IMR-90 (cell line): ENCODE results near the gene SLC25A11. TPM values are rescaled to one million over a fixed set of nuclear protein-coding genes. Genes with fewer than 3 reads are reported as not detected.

Experiments used
- ATAC-seq: fragments of 200-7000 bp; cut with Tn5 transposase; 2 replicates; pipeline ENCODE4 v1.9.1; 2020; ENCODE audit warnings: low read depth, mild to moderate bottlenecking, moderate library complexity
- BruUV-seq: library from RNA; stranded (reverse); fragments of 400-500 nt; replicated peaks from 2 replicates; lab custom pipeline; 2021; lab: Mats Ljungman, UMichigan
- CTCF ChIA-PET: fragments of 300-600 bp; formaldehyde crosslinking; extraction: SDS; loops from one replicate; lab custom pipeline; 2021; ENCODE audit warnings: antibody characterized with exemption; lab: Yijun Ruan, JAX
- POLR2A ChIA-PET: fragments of 300-600 bp; sonication (Branson Sonifier 250); formaldehyde crosslinking; loops from one replicate; lab custom pipeline; 2022; ENCODE audit warnings: antibody characterized with exemption; ENCODE audit not compliant: unreplicated experiment; lab: Charles Lee
- DNase-seq: peaks from one replicate; pipeline ENCODE4 v3.0.0; 2013
- H2AFZ ChIP-seq: replicated peaks from 2 replicates; pipeline ENCODE3; 2013; ENCODE audit warnings: low read length, mild to moderate bottlenecking; ENCODE audit not compliant: poor library complexity
- H2AK5ac ChIP-seq: 2 replicates; pipeline ENCODE4 v1.6.1; 2013; ENCODE audit warnings: low read depth, low read length, inconsistent platforms
- H2AK9ac ChIP-seq: replicated peaks from 2 replicates; pipeline ENCODE3; 2013; ENCODE audit warnings: mild to moderate bottlenecking, low read depth, low read length, moderate library complexity; ENCODE audit not compliant: poor library complexity
- H2BK120ac ChIP-seq: 2 replicates; pipeline ENCODE4 v1.6.1; 2013; ENCODE audit warnings: low read depth, low read length, inconsistent platforms
- H2BK15ac ChIP-seq: 3 replicates; pipeline ENCODE4 v1.6.1; 2013; ENCODE audit warnings: low read depth, low read length, inconsistent platforms
- H2BK20ac ChIP-seq: 2 replicates; pipeline ENCODE4 v1.6.1; 2013; ENCODE audit warnings: low read depth, mild to moderate bottlenecking, inconsistent platforms, low read length, moderate library complexity
- H2BK5ac ChIP-seq: 2 replicates; pipeline ENCODE4 v1.6.1; 2013; ENCODE audit warnings: mild to moderate bottlenecking, low read depth, low read length, inconsistent platforms; ENCODE audit not compliant: poor library complexity, severe bottlenecking
- H3K14ac ChIP-seq: replicated peaks from 2 replicates; pipeline ENCODE4 v1.6.1; 2013; ENCODE audit warnings: low read depth, low read length, inconsistent platforms
- H3K18ac ChIP-seq: 2 replicates; pipeline ENCODE4 v1.6.1; 2013; ENCODE audit warnings: low read depth, low read length, control low read depth
- H3K23ac ChIP-seq: 2 replicates; pipeline ENCODE4 v1.6.1; 2013; ENCODE audit warnings: low read depth, low read length, inconsistent platforms
- H3K27ac ChIP-seq: 2 replicates; pipeline ENCODE4 v1.5.1; 2013; ENCODE audit warnings: mild to moderate bottlenecking, control low read depth, low read length; ENCODE audit not compliant: insufficient read depth
- H3K27me3 ChIP-seq: 2 replicates; pipeline ENCODE4 v1.6.1; 2013; ENCODE audit warnings: low read length; ENCODE audit not compliant: control insufficient read depth, insufficient read depth
- H3K36me3 ChIP-seq: 2 replicates; pipeline ENCODE4 v1.6.1; 2013; ENCODE audit warnings: low read length, mixed read lengths; ENCODE audit not compliant: control insufficient read depth, insufficient read depth
- H3K4ac ChIP-seq: 2 replicates; pipeline ENCODE4 v1.6.1; 2013; ENCODE audit warnings: low read depth, low read length, inconsistent platforms
- H3K4me1 ChIP-seq: 2 replicates; pipeline ENCODE4 v1.6.1; 2013; ENCODE audit warnings: low read length, mixed read lengths; ENCODE audit not compliant: control insufficient read depth, insufficient read depth
- H3K4me2 ChIP-seq: 2 replicates; pipeline ENCODE4 v1.6.1; 2013; ENCODE audit warnings: low read depth, mild to moderate bottlenecking, control low read depth, low read length, moderate library complexity
- H3K4me3 ChIP-seq: 2 replicates; pipeline ENCODE4 v1.5.1; 2013; ENCODE audit warnings: low read depth, mild to moderate bottlenecking, control low read depth, low read length, moderate library complexity; ENCODE audit not compliant: insufficient read depth
- H3K56ac ChIP-seq: 2 replicates; pipeline ENCODE4 v1.6.1; 2013; ENCODE audit warnings: low read length, inconsistent platforms; ENCODE audit not compliant: insufficient read depth; ENCODE audit errors: extremely low read depth
- H3K79me1 ChIP-seq, 2 experiments: 2 replicates each; pipeline ENCODE4 v1.6.1; 2013; ENCODE audit warnings: low read length in 2 of 2, inconsistent platforms in 1 of 2, low read depth in 1 of 2
- H3K9ac ChIP-seq: 2 replicates; pipeline ENCODE4 v1.6.1; 2013; ENCODE audit warnings: low read depth, low read length, control low read depth
- H3K9me1 ChIP-seq: 2 replicates; pipeline ENCODE4 v1.6.1; 2013; ENCODE audit warnings: low read length, inconsistent platforms; ENCODE audit not compliant: insufficient read depth
- H3K9me3 ChIP-seq: 2 replicates; pipeline ENCODE4 v1.6.1; 2013; ENCODE audit warnings: low read length; ENCODE audit not compliant: control insufficient read depth, insufficient read depth
- H4K20me1 ChIP-seq: 2 replicates; pipeline ENCODE4 v1.6.1; 2013; ENCODE audit warnings: low read length, inconsistent platforms; ENCODE audit not compliant: insufficient read depth
- H4K5ac ChIP-seq: 2 replicates; pipeline ENCODE4 v1.6.1; 2013; ENCODE audit warnings: mild to moderate bottlenecking, low read depth, low read length, control low read depth
- H4K8ac ChIP-seq, 2 experiments: 2 replicates each; pipeline ENCODE4 v1.6.1; 2013; ENCODE audit warnings: low read depth in 2 of 2, low read length in 2 of 2, control low read depth in 1 of 2, inconsistent platforms in 1 of 2
- H4K91ac ChIP-seq: 2 replicates; pipeline ENCODE4 v1.6.1; 2013; ENCODE audit warnings: low read depth, low read length, inconsistent platforms; ENCODE audit not compliant: insufficient read depth
- BHLHE40 ChIP-seq: fragments of 150-350 bp; IDR thresholded peaks from 2 replicates; pipeline ENCODE4 v1.6.1; 2016; ENCODE audit warnings: mild to moderate bottlenecking, low read depth, low read length
- CHD1 ChIP-seq: IDR thresholded peaks from 2 replicates; pipeline ENCODE4 v1.6.1; 2012; ENCODE audit warnings: low read depth, low read length, improper control_type of control experiment
- FOS ChIP-seq: fragments of 150-350 bp; IDR thresholded peaks from 2 replicates; pipeline ENCODE4 v1.6.1; 2016; ENCODE audit warnings: low read depth, low read length
- MAZ ChIP-seq: IDR thresholded peaks from 2 replicates; pipeline ENCODE4 v1.6.1; 2012; ENCODE audit warnings: low read depth, mild to moderate bottlenecking, low read length, improper control_type of control experiment, moderate library complexity, borderline replicate concordance
- MXI1 ChIP-seq: IDR thresholded peaks from 2 replicates; pipeline ENCODE4 v1.6.1; 2012; ENCODE audit warnings: low read depth, mild to moderate bottlenecking, low read length, moderate library complexity, borderline replicate concordance
- NFE2L2 ChIP-seq: fragments of 150-350 bp; IDR thresholded peaks from 2 replicates; pipeline ENCODE4 v1.6.1; 2016; ENCODE audit warnings: low read depth, mild to moderate bottlenecking, low read length
- RAD21 ChIP-seq: IDR thresholded peaks from 2 replicates; pipeline ENCODE4 v1.6.1; 2012; ENCODE audit warnings: low read length, improper control_type of control experiment
- RCOR1 ChIP-seq: IDR thresholded peaks from 2 replicates; pipeline ENCODE4 v1.6.1; 2012; ENCODE audit warnings: mild to moderate bottlenecking, low read length, improper control_type of control experiment; ENCODE audit not compliant: insufficient replicate concordance
- RFX5 ChIP-seq: IDR thresholded peaks from 2 replicates; pipeline ENCODE4 v1.8.0; 2012; ENCODE audit warnings: low read depth, mild to moderate bottlenecking, low read length, moderate library complexity
- SMC3 ChIP-seq: fragments of 150-350 bp; IDR thresholded peaks from 2 replicates; pipeline ENCODE4 v1.6.1; 2016; ENCODE audit warnings: low read depth, mild to moderate bottlenecking, antibody characterized with exemption, low read length, moderate library complexity
- WGBS, 2 experiments: methylation state at CpG; one replicate each; pipeline versions ENCODE4 v1.1.5 to v1.1.7; 2013; ENCODE audit warnings: missing lambda C conversion rate in 2 of 2; ENCODE audit not compliant: insufficient read length in 1 of 2; ENCODE audit errors: extremely low coverage in 2 of 2; 5-methylcytosine and 5-hydroxymethylcytosine counted together
- dilution Hi-C: fragments of 300-500 bp; cut with HindIII; formaldehyde crosslinking; loops from one replicate; pipeline ENCODE4 v1.14.3; 2018; ENCODE audit warnings: low sequenced_read_pairs; ENCODE audit not compliant: unreplicated experiment
- in situ Hi-C: fragments of 300-500 bp; cut with MboI; formaldehyde crosslinking; loops from 3 replicates; pipeline ENCODE4 v1.14.3; 2019; ENCODE audit warnings: low sequenced_read_pairs, inconsistent platforms, mixed read lengths
- intact Hi-C: fragments of 100-400 bp; cut with micrococcal nuclease; formaldehyde crosslinking; loops from 2 replicates; pipeline ENCODE4 v1.10.0; 2022
- polyA plus RNA-seq, 3 experiments: library from polyadenylated mRNA; depleted of rRNA; stranded (reverse); fragments of >200 nt; gene quantifications; 2 replicates each; pipeline ENCODE4 v1.2.3, GENCODE V29; 2012; ENCODE audit warnings: low replicate concordance in 1 of 3
- total RNA-seq: library from RNA; depleted of rRNA; stranded (reverse); fragments of >200 nt; gene quantifications from 2 replicates; pipeline ENCODE4 v1.2.3, GENCODE V29; 2012
- TF ChIP-seq, protein P1 (sequence below): fragments of 150-350 bp; IDR thresholded peaks from 2 replicates; pipeline ENCODE4 v1.6.1; 2016; ENCODE audit warnings: low read depth, mild to moderate bottlenecking, low read length, moderate library complexity, borderline replicate concordance
- TF ChIP-seq, protein P2 (sequence below): fragments of 150-350 bp; IDR thresholded peaks from 2 replicates; pipeline ENCODE4 v1.6.1; 2017; ENCODE audit warnings: mild to moderate bottlenecking, antibody characterized with exemption, low read length, low read depth
- TF ChIP-seq, protein P3 (sequence below): conservative IDR thresholded peaks from 2 replicates; pipeline ENCODE4 v1.5.1; 2012; ENCODE audit warnings: mild to moderate bottlenecking, low read depth, low read length, improper control_type of control experiment

The SLC25A11 gene
- total and polyA plus RNA-seq, 2 of the 4 experiments (the other 2 are of a cell fraction) = 35.0 to 62.2 TPM

- in situ Hi-C loops (no loop called here), intact Hi-C loops (no loop called here), dilution Hi-C loops (no loop called here)
- H3K9me3 ChIP-seq = no peaks in the 10 kb centered on the region
- ChIA-PET CTCF (no interaction called here), POLR2A (interaction anchor here (0.7 to 2.2 kb wide), 3 partner anchors 22 to 52 kb away, joined by 3 to 6 read pairs (median 4); partner anchors contain the start of genes CAMTA2, INCA1 and SPAG7)
- peaks cover 41% of the 10 kb centered on the region for H3K36me3 ChIP-seq
- H3K23ac ChIP-seq = peak overlapping the region; percentile 65
- peaks cover 66% of the 10 kb centered on the region for H4K20me1 ChIP-seq
- H2AK9ac ChIP-seq = peak overlapping the region; percentile 46
- no TSS peak for BruUV-seq
- H2BK15ac ChIP-seq = no peak overlapping the region
- DNase-seq (peak; percentile 93), ATAC-seq (peak; percentile 10)
- no peak overlapping the region for H3K4me3 ChIP-seq
- no peak overlapping the region for H2BK20ac ChIP-seq
- no peak overlapping the region for H2AFZ ChIP-seq
- peaks cover 12 to 47% of the 10 kb centered on the region in 2 experiments; a peak in 3 of 4 replicates for H3K79me1 ChIP-seq
- H3K9ac ChIP-seq = peak overlapping the region; percentile 97
- 0 to 100% methylated on average over 1 of the region's 7 CpGs for WGBS, 2 experiments
- peak overlapping the region; percentile 95; the same call in 1 of the 2 replicates for H3K14ac ChIP-seq
- peak overlapping the region; percentile 94 for H2AK5ac ChIP-seq
- H3K4ac ChIP-seq = peak overlapping the region; percentile 74
- H4K91ac ChIP-seq = no peak overlapping the region
- no peak overlapping the region for H4K5ac ChIP-seq
- peak overlapping the region; percentile 96 for H3K27ac ChIP-seq
- peak overlapping the region; percentile 78 for H3K4me2 ChIP-seq
- H4K8ac ChIP-seq = no peak overlapping the region; a peak in 1 of 4 replicates
- H3K4me1 ChIP-seq = peaks cover 16% of the 10 kb centered on the region
- H3K27me3 ChIP-seq = no peaks in the 10 kb centered on the region
- H2BK5ac ChIP-seq = peak overlapping the region; percentile 98
- H3K56ac ChIP-seq = peak overlapping the region; percentile 26; the same call in 1 of the 2 replicates
- no peak overlapping the region for H2BK120ac ChIP-seq
- H3K9me1 ChIP-seq = peaks cover 9% of the 10 kb centered on the region; the same call in 1 of the 2 replicates
- no peak overlapping the region for H3K18ac ChIP-seq
- TF ChIP-seq RAD21 (0 out of 2 replicates have a peak, but pooled peaks have one; percentile 8), RFX5 (no peak), BHLHE40 (peak; percentile 57; the same call in 1 of the 2 replicates), NFE2L2 (0 out of 2 replicates have a peak, but pooled peaks have one; percentile 19), RCOR1 (no peak), MAZ (peak; percentile 32; the same call in 1 of the 2 replicates), MXI1 (peak; percentile 62; the same call in 1 of the 2 replicates), CHD1 (no peak), SMC3 (no peak), FOS (peak; percentile 98)
- TF ChIP-seq, protein P1, sequence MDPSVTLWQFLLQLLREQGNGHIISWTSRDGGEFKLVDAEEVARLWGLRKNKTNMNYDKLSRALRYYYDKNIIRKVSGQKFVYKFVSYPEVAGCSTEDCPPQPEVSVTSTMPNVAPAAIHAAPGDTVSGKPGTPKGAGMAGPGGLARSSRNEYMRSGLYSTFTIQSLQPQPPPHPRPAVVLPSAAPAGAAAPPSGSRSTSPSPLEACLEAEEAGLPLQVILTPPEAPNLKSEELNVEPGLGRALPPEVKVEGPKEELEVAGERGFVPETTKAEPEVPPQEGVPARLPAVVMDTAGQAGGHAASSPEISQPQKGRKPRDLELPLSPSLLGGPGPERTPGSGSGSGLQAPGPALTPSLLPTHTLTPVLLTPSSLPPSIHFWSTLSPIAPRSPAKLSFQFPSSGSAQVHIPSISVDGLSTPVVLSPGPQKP = no peak
- TF ChIP-seq, protein P2, sequence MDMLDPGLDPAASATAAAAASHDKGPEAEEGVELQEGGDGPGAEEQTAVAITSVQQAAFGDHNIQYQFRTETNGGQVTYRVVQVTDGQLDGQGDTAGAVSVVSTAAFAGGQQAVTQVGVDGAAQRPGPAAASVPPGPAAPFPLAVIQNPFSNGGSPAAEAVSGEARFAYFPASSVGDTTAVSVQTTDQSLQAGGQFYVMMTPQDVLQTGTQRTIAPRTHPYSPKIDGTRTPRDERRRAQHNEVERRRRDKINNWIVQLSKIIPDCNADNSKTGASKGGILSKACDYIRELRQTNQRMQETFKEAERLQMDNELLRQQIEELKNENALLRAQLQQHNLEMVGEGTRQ = no peak
- TF ChIP-seq, protein P3, sequence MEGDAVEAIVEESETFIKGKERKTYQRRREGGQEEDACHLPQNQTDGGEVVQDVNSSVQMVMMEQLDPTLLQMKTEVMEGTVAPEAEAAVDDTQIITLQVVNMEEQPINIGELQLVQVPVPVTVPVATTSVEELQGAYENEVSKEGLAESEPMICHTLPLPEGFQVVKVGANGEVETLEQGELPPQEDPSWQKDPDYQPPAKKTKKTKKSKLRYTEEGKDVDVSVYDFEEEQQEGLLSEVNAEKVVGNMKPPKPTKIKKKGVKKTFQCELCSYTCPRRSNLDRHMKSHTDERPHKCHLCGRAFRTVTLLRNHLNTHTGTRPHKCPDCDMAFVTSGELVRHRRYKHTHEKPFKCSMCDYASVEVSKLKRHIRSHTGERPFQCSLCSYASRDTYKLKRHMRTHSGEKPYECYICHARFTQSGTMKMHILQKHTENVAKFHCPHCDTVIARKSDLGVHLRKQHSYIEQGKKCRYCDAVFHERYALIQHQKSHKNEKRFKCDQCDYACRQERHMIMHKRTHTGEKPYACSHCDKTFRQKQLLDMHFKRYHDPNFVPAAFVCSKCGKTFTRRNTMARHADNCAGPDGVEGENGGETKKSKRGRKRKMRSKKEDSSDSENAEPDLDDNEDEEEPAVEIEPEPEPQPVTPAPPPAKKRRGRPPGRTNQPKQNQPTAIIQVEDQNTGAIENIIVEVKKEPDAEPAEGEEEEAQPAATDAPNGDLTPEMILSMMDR = no peak
Observed at GRCh38 chr17:4945176-4945943, 5.5 kb upstream of the SLC25A11 start.
